Activated naive CD8-positive, alpha-beta T cell treated with anti-CD3 and anti-CD28 coated beads for 36 hours (primary cell): ENCODE results near the gene EIF4G1. TPM values are rescaled to one million over a fixed set of nuclear protein-coding genes. Genes with fewer than 3 reads are reported as not detected.

Source experiments
- DNase-seq: peaks from one replicate; pipeline ENCODE4 v3.0.0; 2021
- H3K27ac Mint-ChIP-seq: one replicate; pipeline ENCODE4 v1.8.0; 2022; ENCODE audit warnings: mild to moderate bottlenecking, moderate library complexity, mixed read lengths
- H3K27me3 Mint-ChIP-seq: one replicate; pipeline ENCODE4 v1.8.0; 2022; ENCODE audit warnings: mild to moderate bottlenecking, mixed read lengths
- H3K36me3 Mint-ChIP-seq: one replicate; pipeline ENCODE4 v1.8.0; 2021; ENCODE audit warnings: mild to moderate bottlenecking, mixed read lengths
- H3K4me1 Mint-ChIP-seq: one replicate; pipeline ENCODE4 v1.8.0; 2021; ENCODE audit warnings: mixed read lengths
- H3K4me3 Mint-ChIP-seq: one replicate; pipeline ENCODE4 v1.8.0; 2022; ENCODE audit warnings: mild to moderate bottlenecking, moderate library complexity, mixed read lengths
- H3K9me3 Mint-ChIP-seq: one replicate; pipeline ENCODE4 v1.8.0; 2022; ENCODE audit warnings: mixed read lengths
- total RNA-seq, 2 experiments: library from RNA; stranded (reverse); gene quantifications; one replicate each; pipeline ENCODE4 v1.2.3, GENCODE V29; 2021

Gene EIF4G1
- total RNA-seq, 2 experiments from 2014 or later = 644 to 660 TPM

DNA sequence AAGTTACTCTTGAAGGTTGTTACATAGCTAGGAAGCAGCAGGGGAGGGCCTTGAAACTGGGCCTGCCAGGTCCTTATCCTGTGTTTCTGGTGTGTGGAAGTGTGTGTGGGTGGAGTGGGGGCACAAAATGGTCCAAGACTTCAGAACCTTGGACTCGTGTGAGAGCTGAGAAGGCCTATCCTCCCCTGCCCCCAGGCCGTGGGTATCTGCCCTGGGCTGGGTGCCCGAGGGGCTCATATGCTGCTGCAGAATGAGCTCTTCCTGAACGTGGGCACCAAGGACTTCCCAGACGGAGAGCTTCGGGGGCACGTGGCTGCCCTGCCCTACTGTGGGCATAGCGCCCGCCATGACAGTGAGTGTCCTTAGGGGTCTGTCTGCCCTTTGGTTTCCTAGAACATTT lies 69.9 kb downstream of the EIF4G1 start:
- no peak for DNase-seq
- Mint-ChIP-seq H3K4me3 (no peak overlapping the region), H3K27ac (no peak overlapping the region), H3K27me3 (peaks cover 45% of the 10 kb centered on the region), H3K9me3 (no peaks in the 10 kb centered on the region), H3K4me1 (peaks cover 4% of the 10 kb centered on the region), H3K36me3 (no peaks in the 10 kb centered on the region)

Other genes with a start within 250 kb of the EIF4G1 start
- not detected for gene HTR3E, start 217.5 kb upstream of the EIF4G1 start, total RNA-seq
- gene EIF2B5, start 179.2 kb upstream of the EIF4G1 start, total RNA-seq = 10 to 100 TPM; 73.2 to 74.4 TPM
- gene DVL3, start 159.2 kb upstream of the EIF4G1 start, total RNA-seq = 10 to 100 TPM; 22.9 to 25.2 TPM
- gene AP2M1, start 139.8 kb upstream of the EIF4G1 start, total RNA-seq = 100 to 1,000 TPM; 209 to 219 TPM
- gene ABCF3, start 128.4 kb upstream of the EIF4G1 start, total RNA-seq = 10 to 100 TPM; 57.2 to 58.7 TPM
- gene VWA5B2, start 85.0 kb upstream of the EIF4G1 start, total RNA-seq = not detected
- gene ALG3, start 65.6 kb upstream of the EIF4G1 start, total RNA-seq = 10 to 100 TPM; 52.3 to 54.9 TPM
- gene EEF1AKMT4, start 64.9 kb upstream of the EIF4G1 start, total RNA-seq = 10 to 100 TPM; 10.2 to 10.9 TPM
- not detected for gene CAMK2N2, start 53.1 kb upstream of the EIF4G1 start, total RNA-seq
- gene ECE2, start 38.6 kb upstream of the EIF4G1 start, total RNA-seq = not detected
- gene PSMD2, start 15.4 kb upstream of the EIF4G1 start, total RNA-seq = 100 to 1,000 TPM; 257 to 282 TPM
- 1 to 10 TPM; 2.1 to 3.4 TPM for gene FAM131A, start 23.0 kb downstream of the EIF4G1 start, total RNA-seq
- gene CLCN2, start 47.0 kb downstream of the EIF4G1 start, total RNA-seq = 1 to 10 TPM; 5.0 to 6.8 TPM
- 100 to 1,000 TPM; 175 to 177 TPM for gene POLR2H, start 47.1 kb downstream of the EIF4G1 start, total RNA-seq
- not detected for gene THPO, start 63.6 kb downstream of the EIF4G1 start, total RNA-seq
- not detected for gene CHRD, start 65.4 kb downstream of the EIF4G1 start, total RNA-seq
- under 1 TPM; 0.04 to 0.16 TPM for gene EPHB3, start 247.2 kb downstream of the EIF4G1 start, total RNA-seq